MCF 10A (cell line): ENCODE measurements around the gene UBTD1. TPM values are rescaled to one million over a fixed set of nuclear protein-coding genes. Genes with fewer than 3 reads are reported as not detected.

Experiments
- BruUV-seq: library from RNA; stranded (reverse); fragments of 400-500 nt; replicated peaks from 2 replicates; lab custom pipeline; 2021; lab: Mats Ljungman, UMichigan
- CTCF ChIA-PET: fragments of 300-600 bp; sonication (Branson Sonifier 250); formaldehyde crosslinking; extraction: SDS; loops from one replicate; lab custom pipeline; 2021; ENCODE audit warnings: antibody characterized with exemption, inconsistent platforms; lab: Yijun Ruan, JAX
- POLR2A ChIA-PET: fragments of 300-600, 350-650 bp; sonication (Branson Sonifier 250); formaldehyde crosslinking; extraction: SDS; loops from one replicate; lab custom pipeline; 2020; ENCODE audit warnings: antibody characterized with exemption, inconsistent platforms; lab: Yijun Ruan, JAX
- DNase-seq: peaks from one replicate; pipeline ENCODE4 v3.0.0-alpha.2; 2018; ENCODE audit not compliant: unreplicated experiment
- H3K27ac Mint-ChIP-seq: one replicate; pipeline ENCODE4 v1.8.0; 2022; ENCODE audit warnings: mild to moderate bottlenecking, low read depth, mixed read lengths; ENCODE audit not compliant: unreplicated experiment
- H3K27me3 Mint-ChIP-seq: one replicate; pipeline ENCODE4 v1.8.0; 2022; ENCODE audit warnings: mixed read lengths; ENCODE audit not compliant: insufficient read depth, unreplicated experiment
- H3K36me3 Mint-ChIP-seq: one replicate; pipeline ENCODE4 v1.8.0; 2022; ENCODE audit warnings: mild to moderate bottlenecking, moderate library complexity, mixed read lengths; ENCODE audit not compliant: insufficient read depth, unreplicated experiment
- H3K4me1 Mint-ChIP-seq: one replicate; pipeline ENCODE4 v1.8.0; 2022; ENCODE audit warnings: mixed read lengths; ENCODE audit not compliant: insufficient read depth, unreplicated experiment
- H3K4me3 Mint-ChIP-seq: one replicate; pipeline ENCODE4 v1.8.0; 2022; ENCODE audit warnings: mild to moderate bottlenecking, moderate library complexity, mixed read lengths; ENCODE audit not compliant: unreplicated experiment
- H3K9me3 Mint-ChIP-seq: one replicate; pipeline ENCODE4 v1.8.0; 2022; ENCODE audit warnings: mixed read lengths; ENCODE audit not compliant: unreplicated experiment
- CTCF ChIP-seq: fragments of 200-600 bp; IDR thresholded peaks from one replicate; pipeline ENCODE4 v1.8.0; 2022; ENCODE audit warnings: antibody characterized with exemption, mild to moderate bottlenecking; ENCODE audit not compliant: unreplicated experiment
- intact Hi-C: fragments of 100-400 bp; cut with micrococcal nuclease; formaldehyde crosslinking; loops from 2 replicates; pipeline ENCODE4 v1.14.1; 2022
- total RNA-seq: library from RNA; stranded (reverse); gene quantifications from 2 replicates; pipeline ENCODE4 v1.2.3, GENCODE V29; 2022

The UBTD1 gene
- total RNA-seq, 1 experiment from 2014 or later: 7.2 TPM

- peaks cover 28% of the 10 kb centered on the region for H3K4me1 Mint-ChIP-seq
- peak; percentile 93 for DNase-seq
- no peak for TF ChIP-seq CTCF
- H3K9me3 Mint-ChIP-seq: no peaks in the 10 kb centered on the region
- ChIA-PET POLR2A (interaction anchor here (0.5 to 2.8 kb wide), 11 partner anchors 24 to 209 kb away, joined by 3 to 35 read pairs (median 3); partner anchors contain the start of genes MMS19 and UBTD1), CTCF (interaction anchor here (0.6 to 2.3 kb wide), 11 partner anchors 9 to 118 kb away, joined by 3 to 9 read pairs (median 4); no protein-coding TSS in a partner anchor)
- intact Hi-C loops: no loop called here
- H3K4me3 Mint-ChIP-seq: peak overlapping the region; percentile 56
- no peaks in the 10 kb centered on the region for H3K27me3 Mint-ChIP-seq
- BruUV-seq: no TSS peak
- no peaks in the 10 kb centered on the region for H3K36me3 Mint-ChIP-seq
- peak overlapping the region; percentile 73 for H3K27ac Mint-ChIP-seq
Observed at GRCh38 chr10:97542169-97543024, 43.7 kb downstream of the UBTD1 start.

DNA sequence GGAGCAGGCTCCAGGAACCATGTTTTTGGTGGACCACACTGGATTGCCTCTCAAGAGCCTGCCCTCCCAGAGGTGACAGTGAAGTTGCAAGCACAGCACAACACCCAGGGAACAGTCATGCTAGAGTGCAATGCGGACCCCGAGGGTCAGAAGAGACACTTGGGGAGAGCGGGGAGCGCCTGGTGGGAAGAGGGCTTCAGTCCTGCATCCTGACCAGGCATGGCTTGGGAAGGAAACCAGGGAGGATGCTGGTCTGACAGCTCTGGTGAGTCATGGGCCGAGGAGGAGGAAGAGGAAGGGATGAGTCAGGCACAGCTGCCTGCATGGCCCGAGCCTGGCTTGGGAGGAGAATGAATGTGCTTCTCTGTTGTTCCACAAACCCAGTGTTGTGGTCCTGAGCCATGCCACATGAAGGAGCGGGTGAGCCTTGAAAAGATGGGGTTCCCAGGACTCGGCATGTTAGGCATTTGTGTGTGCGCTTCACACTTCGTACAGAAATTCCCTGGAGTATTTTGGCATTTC, 44.4 kb downstream of the UBTD1 start:
- H3K36me3 Mint-ChIP-seq: no peaks in the 10 kb centered on the region
- TF ChIP-seq CTCF: no peak
- CTCF ChIA-PET: interaction anchor here (0.7 to 2.3 kb wide), 6 partner anchors 9 to 76 kb away, joined by 3 to 7 read pairs (median 4); no protein-coding TSS in a partner anchor
- H3K4me1 Mint-ChIP-seq: peaks cover 28% of the 10 kb centered on the region
- BruUV-seq: no TSS peak
- DNase-seq: peak; percentile 95
- intact Hi-C loops: no loop called here
- peak overlapping the region; percentile 73 for H3K27ac Mint-ChIP-seq
- POLR2A ChIA-PET: interaction anchor here (0.6 to 2.8 kb wide), 7 partner anchors 41 to 77 kb away, joined by 3 to 35 read pairs (median 3); partner anchors contain the start of genes MMS19 and UBTD1
- no peaks in the 10 kb centered on the region for H3K9me3 Mint-ChIP-seq
- H3K27me3 Mint-ChIP-seq: no peaks in the 10 kb centered on the region
- H3K4me3 Mint-ChIP-seq: no peak overlapping the region

DNA sequence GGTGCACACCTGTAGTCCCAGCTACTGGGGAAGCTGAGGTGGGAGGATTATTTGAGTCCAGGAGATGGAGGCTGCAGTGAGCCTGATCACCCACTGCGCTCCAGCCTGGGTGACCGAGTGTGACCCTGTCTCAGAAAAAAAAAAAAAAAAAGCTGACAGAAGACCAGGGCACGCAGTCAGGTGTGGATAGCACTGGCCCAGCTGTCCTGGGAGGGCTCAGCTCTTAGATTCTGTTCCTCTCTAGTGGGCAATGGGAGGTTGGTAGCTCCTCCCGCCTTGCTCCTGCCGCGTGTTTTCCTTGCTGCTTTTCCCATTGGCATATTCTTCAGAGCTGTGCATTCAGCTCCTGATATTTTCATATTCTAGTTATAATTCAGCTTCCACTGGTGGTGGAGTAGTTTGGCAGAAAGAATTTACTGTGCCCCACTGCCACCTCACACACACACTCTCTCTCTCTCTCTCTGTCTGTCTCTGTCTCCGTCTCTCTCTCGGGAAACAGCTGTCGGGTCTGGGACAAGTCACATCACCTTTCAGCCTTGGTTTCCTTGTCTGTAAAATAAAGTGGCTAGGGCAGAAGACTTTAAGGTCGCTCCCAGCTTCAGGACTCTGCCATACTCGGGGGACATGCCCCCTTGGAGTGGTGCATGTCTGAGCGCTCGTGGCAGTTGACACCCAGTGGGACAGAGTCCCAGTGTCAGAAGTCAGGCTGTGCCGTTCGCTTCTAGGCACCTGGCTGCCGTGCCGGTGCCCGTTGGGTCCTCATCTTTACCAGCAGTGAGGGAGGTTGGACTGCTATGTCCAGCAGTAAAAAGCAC, 47.9 kb downstream of the UBTD1 start:
- no peak for DNase-seq
- no peaks in the 10 kb centered on the region for H3K27me3 Mint-ChIP-seq
- CTCF ChIA-PET: interaction anchor here (0.6 to 1.8 kb wide), 9 partner anchors 8 to 104 kb away, joined by 3 to 12 read pairs (median 4); no protein-coding TSS in a partner anchor
- H3K9me3 Mint-ChIP-seq: no peaks in the 10 kb centered on the region
- intact Hi-C loops: no loop called here
- no peaks in the 10 kb centered on the region for H3K36me3 Mint-ChIP-seq
- POLR2A ChIA-PET: interaction anchor here (0.7 to 2.0 kb wide), 4 partner anchors 47 to 145 kb away, joined by 3 to 5 read pairs (median 3); partner anchors contain the start of gene RRP12
- no peak for TF ChIP-seq CTCF
- BruUV-seq: no TSS peak
- H3K4me1 Mint-ChIP-seq: peaks cover 45% of the 10 kb centered on the region
- H3K27ac Mint-ChIP-seq: no peak overlapping the region
- no peak overlapping the region for H3K4me3 Mint-ChIP-seq
